Psoas muscle (tissue), 8 donors: ENCODE measurements around the gene ZNF106. TPM values are rescaled to one million over a fixed set of nuclear protein-coding genes. Genes with fewer than 3 reads are reported as not detected.

ENCODE experiments used
- ATAC-seq, 4 donors: fragments of 200-7000 bp; cut with Tn5 transposase; one replicate each; pipeline ENCODE4 v1.9.1; 2020; ENCODE audit warnings: moderate library complexity in 3 of 4, mild to moderate bottlenecking in 2 of 4
- DNase-seq, 2 donors: peaks; one replicate each; pipeline ENCODE4 v3.0.0-alpha.2; 2020
- H3K27ac ChIP-seq: fragments of 200-600 bp; one replicate; pipeline ENCODE4 v1.8.0; 2022
- H3K27me3 ChIP-seq, 3 donors: fragments of 200-600 bp in 1 of 3; one replicate each; pipeline versions ENCODE4 v1.6.1 to v1.8.0; 2013 to 2022; ENCODE audit warnings: low read length in 2 of 3, mild to moderate bottlenecking in 2 of 3, moderate library complexity in 1 of 3; ENCODE audit not compliant: insufficient read depth in 3 of 3
- H3K36me3 ChIP-seq, 2 donors: fragments of 200-600 bp in 1 of 2; one replicate each; pipeline versions ENCODE4 v1.6.1 to v1.8.0; 2013 to 2022; ENCODE audit warnings: low read depth in 1 of 2, mild to moderate bottlenecking in 1 of 2, moderate library complexity in 1 of 2; ENCODE audit not compliant: insufficient read depth in 1 of 2
- H3K4me1 ChIP-seq: fragments of 200-600 bp; one replicate; pipeline ENCODE4 v1.8.0; 2022
- H3K4me3 ChIP-seq: fragments of 200-600 bp; one replicate; pipeline ENCODE4 v1.8.0; 2022; ENCODE audit warnings: mild to moderate bottlenecking
- H3K9me3 ChIP-seq: fragments of 200-600 bp; one replicate; pipeline ENCODE4 v1.8.0; 2022
- CTCF ChIP-seq: fragments of 200-600 bp; IDR thresholded peaks from one replicate; pipeline ENCODE4 v1.8.0; 2022; ENCODE audit warnings: antibody characterized with exemption
- WGBS, 3 donors: extraction: QIAGEN DNeasy Blood & Tissue Kit; methylation state at CpG; one replicate each; pipeline versions ENCODE4 v1.1.6 to v1.1.7; 2013; 5-methylcytosine and 5-hydroxymethylcytosine counted together
- intact Hi-C, 2 donors: fragments of 100-400 bp; cut with DNase I; formaldehyde crosslinking; loops; one replicate each; pipeline versions ENCODE4 v1.11.0 to v1.14.2; 2022
- polyA plus RNA-seq, 3 donors: library from polyadenylated mRNA; stranded (reverse); fragments of 200-250 nt; gene quantifications; one replicate each; pipeline ENCODE4 v1.2.3, GENCODE V29; 2013
- total RNA-seq, 4 donors: library from RNA; stranded (reverse); fragmentation: NEBNext Ultra II Directional in 2 of 4; extraction: Animal tissue kit (Norgen Biotek cat#: 25700) in 2 of 4; gene quantifications; one replicate each; pipeline versions ENCODE4 v1.2.1 to v1.2.4, GENCODE V29; 2021 to 2023
- donor health status: healthy with polysubstance abuse.
- donor health status: DM: no; HTN: no; CAD: no; lungs with moderate emphysema.
- donor health status: Bipolar disorder and iron deficiency.
- donor health status: healthy.
- donor health status: DM: yes; HTN: yes; CAD: no.
- donor health status: DM: no; HTN: no; CAD: no.
- donor health status: DM: no; HTN: no; CAD: no.
- donor health status: DM: yes; HTN: yes; CAD: no.

ZNF106 gene
- total and polyA plus RNA-seq, 7 donors: 76.1 to 768 (median 617) TPM

DNA sequence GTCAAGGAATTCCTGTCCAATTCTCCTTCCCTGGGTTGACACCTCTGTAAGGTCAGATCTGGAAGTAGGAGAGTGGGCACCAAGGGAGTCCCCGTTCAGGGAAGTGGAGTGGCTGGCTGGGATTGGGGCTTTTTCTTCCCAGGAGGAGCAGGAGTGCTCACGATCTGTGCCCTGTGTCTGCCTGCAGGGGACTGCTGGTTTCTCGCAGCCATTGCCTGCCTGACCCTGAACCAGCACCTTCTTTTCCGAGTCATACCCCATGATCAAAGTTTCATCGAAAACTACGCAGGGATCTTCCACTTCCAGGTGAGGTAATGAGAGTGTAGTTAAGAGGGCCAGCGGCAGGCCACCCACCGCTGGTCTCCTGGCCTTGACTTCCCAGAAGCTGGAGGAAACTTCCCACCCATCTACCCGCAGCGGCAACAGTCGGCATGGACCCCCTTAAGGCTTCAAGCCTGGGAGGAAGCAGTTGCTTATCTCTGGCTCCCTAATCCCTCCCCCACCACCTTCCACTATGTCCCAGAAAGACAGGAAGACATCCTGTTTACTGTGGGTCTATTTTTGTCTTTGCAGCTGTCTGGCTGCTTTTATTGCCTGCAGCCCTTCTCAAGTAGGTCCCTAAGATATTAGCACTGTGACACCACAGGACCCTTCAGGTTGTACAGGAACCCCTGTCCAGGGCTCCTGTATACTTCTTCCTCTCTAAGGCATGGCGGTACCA, 104.8 kb downstream of the ZNF106 start:
- Histone ChIP-seq H3K4me3 (peak overlapping the region; percentile 17), H3K27ac (peak overlapping the region; percentile 96), H3K27me3 (no peaks in the 10 kb centered on the region), H3K36me3 (peaks cover 0 to 45% of the 10 kb centered on the region in 2 donors), H3K9me3 (no peaks in the 10 kb centered on the region), H3K4me1 (peaks cover 40% of the 10 kb centered on the region)
- 44 to 58% (median 49%) methylated on average over 12 of the region's 12 CpGs for WGBS, 3 donors
- ATAC-seq (peak; percentile 79 to 91 (median 89)), DNase-seq (no peak)
- TF ChIP-seq CTCF: no peak
- intact Hi-C loops: loop anchor here (1.0 to 5.0 kb wide), 6 partner anchors 25 to 114 kb away; partner anchors contain the start of genes GANC (in 2 of the 2) and TMEM87A (in 2 of the 2)

GRCh38 chr15:42385206-42385979, 105.5 kb downstream of the ZNF106 start:
- peak; percentile 66 for TF ChIP-seq CTCF
- intact Hi-C loops: loop anchor here (1.0 to 5.0 kb wide), 4 partner anchors 58 to 113 kb away; partner anchors contain the start of genes GANC (in 2 of the 2) and TMEM87A (in 2 of the 2)
- 20 to 24% (median 22%) methylated on average over 5 of the region's 5 CpGs for WGBS, 3 donors
- Histone ChIP-seq H3K4me1 (peaks cover 46% of the 10 kb centered on the region), H3K27me3 (no peaks in the 10 kb centered on the region), H3K36me3 (peaks cover 0 to 38% of the 10 kb centered on the region in 2 donors), H3K9me3 (no peaks in the 10 kb centered on the region), H3K27ac (peak overlapping the region; percentile 96), H3K4me3 (peak overlapping the region; percentile 17)
- ATAC-seq (peak; percentile 73 to 82 (median 78)), DNase-seq (no peak)

DNA sequence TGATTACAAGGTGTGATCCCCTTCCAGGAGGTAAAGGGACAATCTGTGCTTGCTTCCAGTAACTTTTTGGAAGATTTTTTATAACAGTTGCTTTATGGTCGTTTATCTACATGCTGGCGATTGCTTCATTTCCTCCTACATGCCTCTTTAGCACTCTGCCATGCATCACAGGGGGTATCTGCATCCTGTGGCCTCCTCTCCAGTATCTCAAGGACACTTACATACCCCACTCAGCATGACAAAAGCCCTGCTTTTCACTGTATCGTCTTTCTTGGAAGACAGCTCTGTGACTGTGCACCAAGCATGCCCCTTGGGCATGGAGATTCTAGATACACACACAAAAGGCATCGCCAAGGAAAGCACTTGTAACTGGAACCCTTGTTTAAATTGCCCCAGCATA, 106.3 kb downstream of the ZNF106 start:
- no peak for ATAC-seq

GRCh38 chr15:42378011-42378410, 112.9 kb downstream of the ZNF106 start:
- ATAC-seq (no peak), DNase-seq (no peak)
- Histone ChIP-seq H3K36me3 (no peaks in the 10 kb centered on the region), H3K4me3 (no peak overlapping the region), H3K9me3 (peaks cover 10% of the 10 kb centered on the region), H3K27me3 (no peaks in the 10 kb centered on the region), H3K27ac (peak overlapping the region; percentile 96), H3K4me1 (peaks cover 37% of the 10 kb centered on the region)
- intact Hi-C loops: no loop called here
- WGBS, 3 donors: 74 to 84% (median 79%) methylated on average over 8 of the region's 8 CpGs
- no peak for TF ChIP-seq CTCF

More for the DNA sequence above, 106.3 kb downstream of the ZNF106 start:
- Histone ChIP-seq H3K9me3 (no peaks in the 10 kb centered on the region), H3K4me1 (peaks cover 46% of the 10 kb centered on the region), H3K27me3 (no peaks in the 10 kb centered on the region), H3K4me3 (no peak overlapping the region), H3K27ac (peak overlapping the region; percentile 96), H3K36me3 (peaks cover 0 to 30% of the 10 kb centered on the region in 2 donors)
- intact Hi-C loops: no loop called here
- DNase-seq: no peak
- 44 to 58% (median 45%) methylated on average over 4 of the region's 4 CpGs for WGBS, 3 donors
- no peak for TF ChIP-seq CTCF
